ENCODE data around the gene DGLUCY. TPM values are rescaled to one million over a fixed set of nuclear protein-coding genes. Genes with fewer than 3 reads are reported as not detected.
"Not testable (repeated sequence)": the region's sequence is repeated elsewhere in the genome, so short reads cannot be mapped to it uniquely, and the experiment has no call there.

DGLUCY gene
- total and polyA plus RNA-seq, 11 donors: 53.7 to 234 (median 138) TPM

DNA sequence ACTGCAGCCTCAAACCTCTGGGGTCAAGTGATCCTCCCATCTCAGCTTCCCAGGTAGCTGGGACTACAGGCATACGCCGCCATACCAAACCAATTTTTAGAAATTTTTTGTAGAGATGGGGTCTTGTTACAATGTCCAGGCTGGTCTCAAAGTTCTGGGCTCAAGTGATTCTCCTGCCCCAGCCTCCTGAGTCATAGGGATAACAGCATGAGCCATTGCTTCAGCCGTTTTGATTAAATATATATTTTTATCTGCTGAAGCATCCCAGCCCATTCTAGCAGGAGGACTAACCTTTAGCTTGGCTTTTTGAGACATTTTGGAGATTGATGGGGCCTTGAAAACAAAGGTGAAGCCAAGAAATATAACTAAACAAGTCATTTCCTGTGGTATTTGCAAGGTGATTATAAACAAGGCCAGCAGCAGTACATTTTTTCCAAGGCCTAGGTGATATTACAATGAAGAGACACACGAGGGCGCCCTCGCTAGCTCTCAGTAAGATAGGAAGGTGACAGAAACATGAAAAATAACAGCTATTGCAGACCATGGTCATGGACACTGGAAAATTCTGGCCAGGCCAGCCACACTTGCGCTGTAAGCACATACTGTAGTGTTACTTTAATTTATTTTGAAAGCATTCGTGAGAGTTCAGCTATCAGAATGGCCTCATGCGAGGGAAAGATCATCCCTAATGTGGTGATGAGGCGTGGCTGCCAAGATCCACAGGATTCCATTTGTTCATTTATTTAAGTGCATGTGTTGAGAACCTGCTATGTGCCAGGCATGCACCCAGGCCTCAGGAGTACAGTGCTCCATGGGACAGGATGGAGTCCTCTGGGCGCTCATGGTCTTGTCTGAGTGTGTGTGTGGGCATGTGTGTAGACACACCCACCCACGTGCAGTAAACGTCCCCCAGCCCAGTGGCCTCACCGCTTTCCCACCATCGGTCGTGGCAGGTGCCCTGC is 63.5 kb downstream of the DGLUCY start:
- ATAC-seq: peak; percentile 31 to 67 (median 50)
- Histone ChIP-seq H3K9me3 (no peaks in the 10 kb centered on the region), H3K27me3 (no peaks in the 10 kb centered on the region), H3K36me3 (peaks cover 2 to 92% (median 86%) of the 10 kb centered on the region in 9 donors), H3K4me3 (no peak overlapping the region), H3K27ac (peak overlapping the region in 3 of 12 donors; percentile 12 to 37 (median 26)), H3K4me1 (peaks cover 0 to 14% (median 6%) of the 10 kb centered on the region in 12 donors)
- TF ChIP-seq, protein P1, sequence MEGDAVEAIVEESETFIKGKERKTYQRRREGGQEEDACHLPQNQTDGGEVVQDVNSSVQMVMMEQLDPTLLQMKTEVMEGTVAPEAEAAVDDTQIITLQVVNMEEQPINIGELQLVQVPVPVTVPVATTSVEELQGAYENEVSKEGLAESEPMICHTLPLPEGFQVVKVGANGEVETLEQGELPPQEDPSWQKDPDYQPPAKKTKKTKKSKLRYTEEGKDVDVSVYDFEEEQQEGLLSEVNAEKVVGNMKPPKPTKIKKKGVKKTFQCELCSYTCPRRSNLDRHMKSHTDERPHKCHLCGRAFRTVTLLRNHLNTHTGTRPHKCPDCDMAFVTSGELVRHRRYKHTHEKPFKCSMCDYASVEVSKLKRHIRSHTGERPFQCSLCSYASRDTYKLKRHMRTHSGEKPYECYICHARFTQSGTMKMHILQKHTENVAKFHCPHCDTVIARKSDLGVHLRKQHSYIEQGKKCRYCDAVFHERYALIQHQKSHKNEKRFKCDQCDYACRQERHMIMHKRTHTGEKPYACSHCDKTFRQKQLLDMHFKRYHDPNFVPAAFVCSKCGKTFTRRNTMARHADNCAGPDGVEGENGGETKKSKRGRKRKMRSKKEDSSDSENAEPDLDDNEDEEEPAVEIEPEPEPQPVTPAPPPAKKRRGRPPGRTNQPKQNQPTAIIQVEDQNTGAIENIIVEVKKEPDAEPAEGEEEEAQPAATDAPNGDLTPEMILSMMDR (IDR thresholded peaks at IDR 0.05): peak; percentile 58 to 80 (median 73)
- TF ChIP-seq POLR2A (IDR thresholded peaks at IDR 0.05): no peak
- intact Hi-C loops (cut with DNase I): loop anchor here (1.0 to 10.0 kb wide), 8 partner anchors 105 to 240 kb away; partner anchors contain the start of genes CCDC88C (in 2 of the 10) and RPS6KA5 (in 1 of the 10)
- WGBS, 4 donors: 69 to 72% (median 71%) methylated on average over 16 of the region's 16 CpGs
- peak in 4 of 5 donors; percentile 32 to 49 (median 46) for DNase-seq

GRCh38 chr14:91180611-91181010 is 66.7 kb downstream of the DGLUCY start:
- no peak overlapping the region for H3K4me3 ChIP-seq
- peaks cover 7 to 95% (median 88%) of the 10 kb centered on the region in 9 donors for H3K36me3 ChIP-seq
- DNase-seq: no peak
- H3K27me3 ChIP-seq: no peaks in the 10 kb centered on the region
- peaks cover 0 to 10% (median 0%) of the 10 kb centered on the region in 12 donors for H3K4me1 ChIP-seq
- intact Hi-C loops (cut with DNase I): no loop called here
- 84 to 94% (median 92%) methylated on average over 2 of the region's 2 CpGs for WGBS, 4 donors
- H3K9me3 ChIP-seq: no peaks in the 10 kb centered on the region
- TF ChIP-seq POLR2A (IDR thresholded peaks at IDR 0.05): no peak
- TF ChIP-seq, protein P1 (IDR thresholded peaks at IDR 0.05): no peak
- ATAC-seq: no peak
- no peak overlapping the region for H3K27ac ChIP-seq

GRCh38 chr14:91182753-91183152 is 68.9 kb downstream of the DGLUCY start:
- not testable (repeated sequence) for DNase-seq

DNA sequence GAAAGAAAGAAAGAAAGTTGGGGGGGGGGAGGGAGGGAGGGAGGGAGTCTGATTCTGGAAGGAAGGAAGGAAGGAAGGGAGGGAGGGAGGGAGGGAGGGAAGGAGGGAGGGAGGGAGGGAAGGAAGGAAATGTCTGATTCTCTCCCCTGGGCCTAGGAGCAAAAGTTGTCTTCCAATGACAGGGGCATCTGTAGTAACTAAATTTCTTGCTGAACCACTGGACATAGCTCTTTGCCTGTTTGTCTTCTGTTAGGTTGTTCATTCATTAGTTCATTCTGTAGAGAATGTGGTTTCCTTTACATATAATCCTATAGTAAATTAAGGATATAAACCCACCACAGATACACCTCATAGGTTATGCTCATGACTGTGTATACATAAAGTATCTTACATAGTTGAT is 70.7 kb downstream of the DGLUCY start:
- TF ChIP-seq POLR2A (IDR thresholded peaks at IDR 0.05): no peak
- TF ChIP-seq, protein P1 (IDR thresholded peaks at IDR 0.05): no peak
- no peak for ATAC-seq

More at GRCh38 chr14:91182753-91183152, 68.9 kb downstream of the DGLUCY start:
- 95 to 98% (median 97%) methylated on average over 3 of the region's 3 CpGs for WGBS, 4 donors
- H3K27ac ChIP-seq; H3K27me3 ChIP-seq; H3K4me1 ChIP-seq; intact Hi-C loops (cut with DNase I); ATAC-seq; H3K4me3 ChIP-seq; H3K9me3 ChIP-seq: not testable (repeated sequence)
- H3K36me3 ChIP-seq: peaks cover 11 to 97% (median 90%) of the 10 kb centered on the region in 9 donors

More for the DNA sequence above, 70.7 kb downstream of the DGLUCY start:
- Histone ChIP-seq H3K27me3 (no peaks in the 10 kb centered on the region), H3K4me3 (no peak overlapping the region), H3K4me1 (no peaks in the 10 kb centered on the region), H3K27ac (no peak overlapping the region), H3K36me3 (peaks cover 18 to 98% (median 93%) of the 10 kb centered on the region in 9 donors), H3K9me3 (no peaks in the 10 kb centered on the region)
- DNase-seq: no peak
- intact Hi-C loops (cut with DNase I): no loop called here
